ENCODE results near the gene TNC.
"Not testable (repeated sequence)": the region's sequence is repeated elsewhere in the genome, so short reads cannot be mapped to it uniquely, and the experiment has no call there.

Gene TNC

DNA sequence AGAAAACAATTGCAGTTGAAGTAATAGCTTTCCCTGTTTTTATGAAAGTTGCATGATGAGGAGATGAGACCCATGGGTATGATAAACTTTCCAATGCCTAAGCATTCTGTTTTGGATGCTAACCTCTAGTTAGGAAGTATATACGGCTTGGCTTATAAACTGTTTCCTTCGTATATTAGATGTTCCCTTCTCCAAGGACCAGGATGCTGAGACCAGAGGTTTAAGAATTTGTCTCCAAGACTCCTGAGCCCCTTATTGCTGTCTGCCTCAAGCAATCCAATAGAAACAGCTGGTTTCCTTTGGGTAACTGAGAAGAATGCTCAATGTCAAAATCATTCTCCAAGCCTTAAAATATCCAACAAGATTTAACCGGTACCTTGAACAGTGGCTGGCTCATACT is 12.2 kb upstream of the TNC start:
- Histone ChIP-seq H3K36me3 (no peaks in the 10 kb centered on the region), H3K27me3 (no peaks in the 10 kb centered on the region), H3K4me3 (ENCODE audit: low read depth, low read length) (no peak overlapping the region), H3K9me3 (no peaks in the 10 kb centered on the region), H3K4me1 (no peaks in the 10 kb centered on the region)
- TF ChIP-seq, protein P1, sequence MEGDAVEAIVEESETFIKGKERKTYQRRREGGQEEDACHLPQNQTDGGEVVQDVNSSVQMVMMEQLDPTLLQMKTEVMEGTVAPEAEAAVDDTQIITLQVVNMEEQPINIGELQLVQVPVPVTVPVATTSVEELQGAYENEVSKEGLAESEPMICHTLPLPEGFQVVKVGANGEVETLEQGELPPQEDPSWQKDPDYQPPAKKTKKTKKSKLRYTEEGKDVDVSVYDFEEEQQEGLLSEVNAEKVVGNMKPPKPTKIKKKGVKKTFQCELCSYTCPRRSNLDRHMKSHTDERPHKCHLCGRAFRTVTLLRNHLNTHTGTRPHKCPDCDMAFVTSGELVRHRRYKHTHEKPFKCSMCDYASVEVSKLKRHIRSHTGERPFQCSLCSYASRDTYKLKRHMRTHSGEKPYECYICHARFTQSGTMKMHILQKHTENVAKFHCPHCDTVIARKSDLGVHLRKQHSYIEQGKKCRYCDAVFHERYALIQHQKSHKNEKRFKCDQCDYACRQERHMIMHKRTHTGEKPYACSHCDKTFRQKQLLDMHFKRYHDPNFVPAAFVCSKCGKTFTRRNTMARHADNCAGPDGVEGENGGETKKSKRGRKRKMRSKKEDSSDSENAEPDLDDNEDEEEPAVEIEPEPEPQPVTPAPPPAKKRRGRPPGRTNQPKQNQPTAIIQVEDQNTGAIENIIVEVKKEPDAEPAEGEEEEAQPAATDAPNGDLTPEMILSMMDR (IDR thresholded peaks at IDR 0.05; ENCODE audit: low read depth, low read length): no peak
- no peak for DNase-seq

DNA sequence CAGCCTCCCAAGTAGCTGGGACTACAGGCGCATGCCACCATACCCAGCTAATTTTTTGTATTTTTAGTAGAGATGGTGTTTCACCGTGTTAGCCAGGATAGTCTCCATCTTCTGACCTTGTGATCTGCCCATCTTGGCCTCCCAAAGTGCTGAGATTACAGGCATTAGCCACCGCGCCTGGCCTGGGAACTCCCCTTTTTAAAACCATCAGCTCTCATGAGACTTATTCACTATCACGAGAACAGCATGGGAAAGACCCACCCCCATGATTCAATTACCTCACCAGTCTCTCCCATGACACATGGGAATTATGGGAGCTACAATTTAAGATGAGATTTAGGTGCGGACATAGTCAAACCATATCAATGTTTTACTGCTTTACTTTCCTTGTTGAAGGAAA is 10.8 kb upstream of the TNC start:
- H3K4me1 ChIP-seq; H3K36me3 ChIP-seq; H3K27me3 ChIP-seq; H3K4me3 ChIP-seq (ENCODE audit: low read depth, low read length); DNase-seq; H3K9me3 ChIP-seq: not testable (repeated sequence)

DNA sequence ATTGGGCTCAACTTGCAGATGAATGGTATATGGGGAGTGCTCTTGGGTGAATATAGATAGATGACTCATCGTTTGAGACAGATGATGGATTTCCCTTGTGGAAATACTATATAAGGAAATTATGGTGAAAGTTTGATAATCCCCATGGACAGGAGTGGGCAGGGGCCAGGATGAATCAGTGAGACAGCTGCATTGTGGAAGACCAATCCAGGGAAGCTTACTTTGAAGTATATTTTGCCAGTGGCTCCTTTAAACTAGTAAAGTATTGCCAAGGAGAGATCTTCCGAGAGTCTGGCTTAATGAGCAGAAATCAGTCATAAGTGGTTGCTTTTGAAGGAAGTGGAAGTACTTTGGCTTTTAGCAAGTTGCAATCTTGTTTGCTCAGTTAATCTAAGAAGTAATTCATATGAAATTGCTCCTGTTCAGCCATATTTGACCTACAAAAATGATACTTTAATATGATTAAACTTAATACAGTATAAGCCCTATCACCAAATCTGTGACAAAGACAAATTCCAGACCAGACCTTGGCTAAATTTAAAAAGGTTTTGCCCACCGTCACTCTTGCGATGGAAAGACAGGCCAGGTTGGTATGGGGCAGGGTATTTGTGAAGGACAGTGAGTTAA is 9.3 kb upstream of the TNC start:
- no peaks in the 10 kb centered on the region for H3K27me3 ChIP-seq
- no peak overlapping the region for H3K4me3 ChIP-seq (ENCODE audit: low read depth, low read length)
- no peaks in the 10 kb centered on the region for H3K9me3 ChIP-seq
- no peak for DNase-seq
- no peaks in the 10 kb centered on the region for H3K36me3 ChIP-seq
- no peaks in the 10 kb centered on the region for H3K4me1 ChIP-seq
- TF ChIP-seq, protein P1 (IDR thresholded peaks at IDR 0.05; ENCODE audit: low read depth, low read length): no peak

DNA sequence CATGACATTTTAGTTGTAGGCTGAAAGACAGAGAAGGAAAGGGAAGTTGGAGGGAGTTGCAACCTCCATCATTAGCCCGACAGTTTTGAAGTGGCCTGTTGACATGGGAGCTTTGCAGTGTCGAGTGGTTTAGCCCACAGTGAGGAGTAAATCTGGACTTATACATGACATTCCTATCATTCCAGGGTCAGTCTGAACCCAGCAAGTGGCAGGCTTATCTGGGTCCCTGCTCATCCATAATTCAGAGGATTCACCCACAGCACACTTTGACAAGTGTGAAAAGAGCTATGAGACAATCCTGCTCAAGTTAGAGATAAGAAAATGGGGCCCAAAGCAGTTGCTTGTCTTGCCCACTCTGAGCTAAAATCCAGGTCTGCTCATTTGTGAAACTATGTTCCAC is 8.4 kb upstream of the TNC start:
- TF ChIP-seq, protein P1 (IDR thresholded peaks at IDR 0.05; ENCODE audit: low read depth, low read length): no peak

DNA sequence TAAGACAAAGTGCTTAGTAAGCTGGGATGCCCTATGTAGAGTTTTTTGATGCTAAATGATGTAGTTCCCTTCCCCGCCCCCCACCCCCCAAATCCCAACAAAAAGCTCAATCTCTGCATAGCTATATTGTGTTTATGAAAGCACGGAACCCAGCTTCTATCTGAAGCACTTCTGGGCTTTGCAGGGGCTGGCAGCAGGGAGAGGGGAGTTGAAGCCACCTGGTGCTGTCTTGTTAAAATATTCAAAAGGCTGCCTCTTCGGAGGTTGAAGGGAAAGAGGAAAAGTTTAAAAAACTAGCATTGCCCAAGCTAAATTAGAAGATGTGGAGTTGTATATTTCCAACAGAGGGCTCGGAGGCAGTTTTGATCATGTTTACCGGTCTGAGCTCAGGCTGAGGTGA is 5.0 kb upstream of the TNC start:
- Histone ChIP-seq H3K4me1 (no peaks in the 10 kb centered on the region), H3K9me3 (no peaks in the 10 kb centered on the region), H3K36me3 (no peaks in the 10 kb centered on the region), H3K27me3 (peaks cover 14% of the 10 kb centered on the region), H3K4me3 (ENCODE audit: low read depth, low read length) (no peak overlapping the region)
- TF ChIP-seq, protein P1 (IDR thresholded peaks at IDR 0.05; ENCODE audit: low read depth, low read length): no peak
- DNase-seq: no peak

More for the DNA sequence above, 8.4 kb upstream of the TNC start:
- no peaks in the 10 kb centered on the region for H3K4me1 ChIP-seq
- H3K4me3 ChIP-seq (ENCODE audit: low read depth, low read length): no peak overlapping the region
- no peaks in the 10 kb centered on the region for H3K36me3 ChIP-seq
- H3K27me3 ChIP-seq: no peaks in the 10 kb centered on the region
- no peaks in the 10 kb centered on the region for H3K9me3 ChIP-seq
- no peak for DNase-seq

DNA sequence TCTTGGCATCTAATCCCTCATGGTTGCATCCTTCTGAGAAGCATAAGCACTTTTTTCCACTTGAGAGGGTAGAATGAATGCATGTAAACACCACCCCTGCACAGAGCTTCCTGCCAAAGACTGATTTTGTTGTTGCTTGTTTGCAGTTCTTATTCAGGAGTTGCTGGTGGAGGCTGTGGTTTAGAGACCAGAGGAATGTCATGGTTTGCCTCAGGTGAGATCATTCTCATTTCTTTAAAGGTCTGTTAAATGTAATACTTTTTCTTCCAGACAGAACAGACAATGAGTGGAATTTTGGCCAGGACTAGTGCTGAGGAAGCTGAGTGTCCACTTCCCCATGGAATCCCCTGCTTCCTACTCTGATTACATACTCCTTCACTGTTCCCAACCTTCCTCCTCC is 3.2 kb upstream of the TNC start:
- TF ChIP-seq, protein P1 (IDR thresholded peaks at IDR 0.05; ENCODE audit: low read depth, low read length): no peak
- H3K9me3 ChIP-seq: no peaks in the 10 kb centered on the region; the same call in 1 of the 2 replicates
- no peaks in the 10 kb centered on the region for H3K36me3 ChIP-seq
- H3K27me3 ChIP-seq: peaks cover 16% of the 10 kb centered on the region
- no peaks in the 10 kb centered on the region for H3K4me1 ChIP-seq
- no peak overlapping the region for H3K4me3 ChIP-seq (ENCODE audit: low read depth, low read length)
- no peak for DNase-seq

DNA sequence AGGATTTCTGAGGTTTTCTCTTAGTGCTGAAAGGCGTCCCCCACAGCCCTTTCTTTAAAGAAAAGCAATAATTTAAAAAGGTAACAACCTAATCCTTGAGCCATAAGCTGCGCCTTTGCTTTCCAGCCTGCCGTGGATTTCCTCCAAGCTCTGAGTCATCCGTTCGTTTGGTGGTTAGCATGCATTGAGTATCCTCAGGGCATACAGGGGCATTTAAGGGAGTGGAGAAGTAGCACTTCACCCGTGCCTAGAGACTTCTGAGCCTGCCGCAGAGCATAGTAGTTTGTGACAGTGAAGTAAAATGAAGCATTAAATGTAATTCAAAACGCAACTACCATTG is 892 bp upstream of the TNC start:
- no peak for DNase-seq
- H3K4me3 ChIP-seq (ENCODE audit: low read depth, low read length): no peak overlapping the region
- peaks cover 16% of the 10 kb centered on the region for H3K27me3 ChIP-seq
- H3K4me1 ChIP-seq: no peaks in the 10 kb centered on the region
- no peaks in the 10 kb centered on the region; the same call in 1 of the 2 replicates for H3K9me3 ChIP-seq
- H3K36me3 ChIP-seq: no peaks in the 10 kb centered on the region
- TF ChIP-seq, protein P1 (IDR thresholded peaks at IDR 0.05; ENCODE audit: low read depth, low read length): no peak

Measured in BE2C (cell line).